GM18868 (cell line): ENCODE results near the gene TNFRSF1B.
"Not testable (repeated sequence)": the region's sequence is repeated elsewhere in the genome, so short reads cannot be mapped to it uniquely, and the experiment has no call there.

Experiments used
- ATAC-seq: cut with Tn5 transposase; IDR thresholded peaks from one replicate; pipeline ENCODE4 v1.9.1; 2021; ENCODE audit warnings: mild to moderate bottlenecking, moderate library complexity; ENCODE audit not compliant: unreplicated experiment

The TNFRSF1B gene

DNA sequence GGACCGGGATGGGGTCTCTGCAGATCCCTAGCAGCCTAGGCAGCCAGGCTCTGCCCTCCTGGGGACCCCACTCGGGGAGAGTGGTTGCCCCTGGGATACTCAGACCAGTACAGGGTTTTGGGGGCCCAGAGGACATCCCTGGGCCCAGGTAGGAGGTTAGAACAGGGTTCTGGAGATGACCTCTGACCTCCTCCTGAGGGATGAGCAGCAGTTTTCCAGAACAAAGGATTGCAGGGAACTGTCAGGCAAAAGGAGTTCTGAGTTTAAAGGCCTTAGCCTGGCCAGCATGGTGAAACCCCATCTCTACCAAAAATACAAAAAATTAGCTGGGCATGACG, 42.7 kb downstream of the TNFRSF1B start:
- no peak for ATAC-seq

DNA sequence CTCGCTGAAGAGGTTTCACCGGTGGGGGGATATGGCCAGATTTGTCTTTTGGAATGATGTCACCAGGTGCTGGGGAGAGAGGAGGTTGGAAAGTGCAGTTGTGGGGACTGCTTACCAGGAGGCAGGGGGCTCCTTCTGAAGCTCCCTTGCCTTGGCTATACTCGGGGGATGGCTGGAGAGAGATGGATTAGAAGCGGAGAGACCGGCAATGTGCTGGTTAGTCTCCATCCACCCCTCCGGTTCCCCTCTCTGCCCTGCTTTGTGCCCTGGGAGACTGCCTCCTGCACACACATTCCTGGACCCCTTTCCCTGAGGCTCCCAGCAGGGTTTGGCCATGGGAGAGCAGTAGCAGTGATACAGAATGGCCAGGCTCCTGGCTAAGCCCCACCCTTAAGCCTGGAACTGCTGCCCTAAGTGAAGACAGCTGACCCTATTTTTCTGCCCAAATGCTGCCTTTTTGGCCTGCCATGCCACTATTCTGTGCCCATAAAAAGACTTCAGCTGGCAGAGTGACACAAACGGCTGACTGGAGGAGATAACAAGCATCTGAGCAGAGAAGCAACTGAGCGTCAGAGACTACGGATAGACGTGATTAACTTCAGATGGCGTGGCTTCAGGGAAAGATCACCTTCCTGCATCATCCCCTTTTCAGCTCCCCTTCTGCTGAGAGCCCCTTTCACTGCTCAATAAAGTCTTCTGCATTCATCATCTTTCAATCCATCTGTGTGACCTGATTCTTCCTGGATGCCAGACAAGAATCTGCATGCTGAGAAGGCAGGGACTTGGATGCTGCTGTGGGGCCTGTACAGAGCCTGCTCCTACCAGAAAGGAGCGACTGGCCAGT, 48.5 kb downstream of the TNFRSF1B start:
- no peak for ATAC-seq

DNA sequence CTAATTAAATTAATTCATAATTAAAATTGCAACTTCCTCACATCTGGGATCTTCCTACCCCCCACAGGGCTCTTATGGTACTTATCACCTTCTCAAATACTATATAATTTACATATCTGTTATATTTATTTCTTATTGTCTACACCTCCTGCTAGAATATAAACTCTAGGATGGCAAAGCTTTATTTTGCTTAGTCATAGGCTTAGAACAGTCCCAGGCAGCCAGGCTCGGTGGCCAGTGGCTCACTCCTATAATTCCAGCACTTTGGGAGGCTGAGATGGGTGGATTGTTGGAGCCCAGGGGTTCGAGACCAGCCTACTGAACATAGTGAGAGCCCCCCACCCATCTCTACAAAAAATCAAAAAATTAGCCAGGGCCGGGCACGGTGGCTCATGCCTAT, 53.0 kb downstream of the TNFRSF1B start:
- no peak for ATAC-seq

DNA sequence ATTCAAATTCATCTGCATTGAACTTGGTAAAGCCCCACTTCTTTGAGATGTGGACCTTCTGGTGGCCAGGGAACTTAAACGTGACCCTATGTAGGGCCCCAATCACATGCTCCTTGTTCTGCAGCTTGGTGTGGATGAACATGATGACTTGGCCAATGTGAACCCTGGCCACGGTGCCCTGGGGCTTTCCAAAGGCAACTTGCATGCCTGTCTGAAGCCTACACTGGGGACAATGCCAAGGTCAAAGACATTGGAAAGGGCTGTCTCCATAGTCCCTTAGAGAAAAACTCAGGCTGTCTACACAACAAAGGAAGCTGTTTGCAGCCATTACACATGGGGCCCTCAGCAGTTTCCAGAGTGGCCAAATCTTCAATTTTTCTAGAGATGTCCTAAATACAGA, 54.1 kb downstream of the TNFRSF1B start:
- no peak for ATAC-seq

DNA sequence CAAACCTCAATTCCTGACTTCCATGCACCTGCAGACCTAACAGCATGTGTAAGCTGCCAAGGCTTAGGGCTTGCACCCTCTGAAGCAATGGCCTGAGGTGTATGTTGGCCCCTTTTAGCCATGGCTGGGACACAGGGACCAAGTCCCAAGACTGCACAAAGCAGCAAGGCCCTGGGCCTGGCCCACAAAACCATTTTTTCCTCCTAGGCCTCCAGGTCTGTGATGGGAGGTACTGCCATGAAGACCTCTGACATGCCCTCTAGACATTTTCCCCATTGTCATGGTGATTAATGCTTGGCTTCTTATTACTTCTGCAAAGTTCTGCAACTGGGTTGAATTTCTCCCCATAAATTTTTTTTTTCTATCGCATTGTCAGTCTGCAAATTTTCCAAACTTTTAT, 55.9 kb downstream of the TNFRSF1B start:
- ATAC-seq: not testable (repeated sequence)

DNA sequence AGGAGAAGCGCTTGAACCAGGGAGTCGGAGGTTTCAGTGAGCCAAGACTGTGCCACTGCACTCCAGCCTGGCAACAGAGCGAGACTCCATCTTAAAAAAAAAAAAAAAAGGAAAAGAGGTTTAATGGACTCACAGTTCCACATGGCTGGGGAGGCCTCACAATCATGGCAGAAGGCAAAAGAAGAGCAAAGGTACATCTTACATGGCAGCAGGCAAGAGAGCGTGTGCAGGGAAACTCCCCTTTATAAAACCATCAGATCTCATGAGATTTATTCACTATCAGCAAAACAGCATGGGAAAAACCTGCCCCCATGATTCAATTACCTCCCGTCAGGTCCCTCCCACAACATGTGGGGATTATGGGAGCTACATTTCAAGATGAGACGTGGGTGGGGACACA, 57.3 kb downstream of the TNFRSF1B start:
- ATAC-seq: not testable (repeated sequence)

DNA sequence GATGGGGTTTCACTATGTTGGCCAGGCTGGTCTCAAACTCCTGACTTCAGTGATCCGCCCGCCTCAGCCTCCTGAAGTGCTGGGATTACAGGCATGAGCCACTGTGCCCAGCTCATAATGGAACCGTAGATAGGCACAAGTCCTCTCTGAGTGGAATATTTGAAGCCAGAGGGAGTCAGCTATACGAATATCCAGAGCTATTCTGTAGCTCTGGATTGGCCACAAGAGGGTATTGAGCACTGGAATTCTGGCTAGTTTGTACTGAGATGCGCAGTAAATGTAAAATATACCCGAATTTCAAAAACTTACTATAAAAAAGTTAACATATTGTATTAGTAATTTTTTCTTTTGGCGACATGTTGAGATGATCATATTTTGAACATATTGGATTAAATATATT, 62.2 kb downstream of the TNFRSF1B start:
- no peak for ATAC-seq

DNA sequence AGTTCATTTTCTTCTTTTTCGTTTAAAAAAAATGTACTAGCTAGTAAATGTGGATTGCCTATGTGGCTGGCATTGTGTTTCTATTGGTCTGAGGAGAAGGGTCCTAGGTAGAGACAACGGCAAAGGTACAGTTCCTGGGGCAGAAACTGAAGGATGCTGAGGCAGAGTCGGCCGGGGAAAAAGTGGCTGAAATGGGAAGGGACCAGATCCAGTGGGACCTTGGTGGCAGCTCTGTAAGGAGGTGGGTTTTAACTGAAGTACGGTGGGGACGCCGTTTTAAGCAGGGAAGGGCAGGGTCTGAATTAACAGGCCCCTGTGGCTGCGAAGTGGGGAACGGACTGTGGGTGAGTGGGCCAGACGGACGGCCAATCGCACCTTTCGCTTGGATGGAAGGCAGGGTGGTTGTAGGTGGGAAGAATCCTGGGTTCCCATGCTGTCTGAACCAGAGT, 62.6 kb downstream of the TNFRSF1B start:
- no peak for ATAC-seq

DNA sequence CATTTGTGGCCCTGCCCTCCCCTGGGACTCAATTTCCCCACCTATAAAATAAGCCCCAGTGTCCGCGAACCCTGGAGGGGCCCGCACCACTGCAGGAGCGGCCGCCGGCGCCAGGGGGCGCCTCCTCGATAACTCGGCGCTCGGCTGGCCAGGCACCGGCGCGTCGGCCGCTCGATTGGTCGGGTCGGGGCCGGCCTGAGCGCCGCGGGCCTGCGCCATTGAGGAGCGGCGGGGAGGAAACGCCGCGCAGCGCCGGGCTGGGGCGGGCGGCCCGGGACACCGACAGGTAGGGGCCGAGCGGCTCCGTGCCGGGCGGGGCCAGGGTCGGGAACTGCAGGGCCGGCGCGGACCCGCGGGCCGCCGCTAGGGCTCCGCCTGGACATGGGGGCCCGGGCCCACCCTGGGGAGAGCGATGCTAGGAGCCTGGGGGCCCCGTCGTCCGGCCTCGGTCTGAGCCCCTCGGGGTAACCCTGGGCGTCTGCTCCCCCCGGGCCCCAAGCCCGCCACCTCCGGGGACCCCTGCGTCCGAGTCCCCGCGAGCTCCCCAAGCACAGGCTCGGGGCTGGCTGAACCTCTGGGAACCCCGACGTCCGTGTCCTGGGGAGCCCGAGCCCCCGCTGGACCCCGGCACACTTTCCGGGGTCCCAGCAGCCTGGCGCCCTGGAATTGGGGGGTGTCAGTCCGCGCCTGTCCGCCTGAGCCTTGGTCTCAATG, 63.2 kb downstream of the TNFRSF1B start, which contains the start of gene VPS13D:
VPS13D (plus strand) TSS at position 196 of the 714 bp plus-strand sequence. CDS start 4,237 bp downstream, outside the sequence.
- ATAC-seq: peak; percentile 88

DNA sequence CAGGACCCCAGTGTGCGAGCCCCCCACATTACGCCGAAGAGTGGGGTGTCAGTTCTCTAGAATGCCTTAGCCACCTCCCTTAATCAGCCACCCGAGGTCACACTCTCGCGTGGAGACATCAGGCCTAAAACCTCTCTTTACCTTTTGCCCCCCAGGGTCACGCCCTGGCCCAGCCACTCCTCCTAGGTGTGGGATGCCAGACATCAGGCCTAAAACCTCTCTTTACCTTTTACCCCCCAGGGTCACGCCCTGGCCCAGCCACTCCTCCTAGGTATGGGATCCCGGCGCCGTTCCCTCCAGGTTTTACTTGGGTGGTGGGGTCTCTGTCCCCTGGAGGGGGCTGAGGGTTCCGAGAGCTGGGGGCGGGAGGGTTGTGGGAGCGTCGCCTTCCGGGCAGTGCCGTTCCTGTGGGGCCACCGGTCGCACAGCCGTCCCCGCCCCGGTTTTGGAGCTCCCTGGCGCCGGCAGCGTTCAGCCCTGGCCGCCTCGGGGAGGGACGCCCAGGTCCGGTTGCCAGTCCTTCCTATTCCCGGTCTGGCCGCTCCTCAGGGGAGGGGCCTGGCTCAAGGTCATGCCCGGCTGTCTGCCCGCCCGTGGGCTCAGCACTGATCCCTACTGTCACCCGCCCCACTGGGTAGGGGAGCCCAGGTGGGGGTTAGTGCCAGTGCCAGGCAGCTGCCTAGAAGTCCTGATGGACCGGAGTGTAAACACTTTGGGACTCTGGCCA, 63.9 kb downstream of the TNFRSF1B start:
- ATAC-seq: peak; percentile 22

DNA sequence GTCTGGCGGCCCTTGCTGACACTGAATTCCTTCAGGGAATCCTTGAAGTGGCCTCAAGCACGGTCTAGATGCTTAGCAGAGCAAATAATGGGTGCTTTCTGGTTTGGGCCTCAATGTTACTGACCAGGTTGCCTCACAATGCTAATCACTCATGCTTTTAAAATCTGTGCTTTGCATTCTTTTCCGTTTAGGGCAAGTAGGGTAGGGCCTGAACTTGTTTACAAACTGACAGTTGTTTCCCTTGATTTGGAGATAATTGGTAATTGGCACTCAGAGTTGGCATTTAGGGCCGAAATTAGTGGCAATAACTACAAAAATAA, 64.4 kb downstream of the TNFRSF1B start:
- ATAC-seq: no peak

DNA sequence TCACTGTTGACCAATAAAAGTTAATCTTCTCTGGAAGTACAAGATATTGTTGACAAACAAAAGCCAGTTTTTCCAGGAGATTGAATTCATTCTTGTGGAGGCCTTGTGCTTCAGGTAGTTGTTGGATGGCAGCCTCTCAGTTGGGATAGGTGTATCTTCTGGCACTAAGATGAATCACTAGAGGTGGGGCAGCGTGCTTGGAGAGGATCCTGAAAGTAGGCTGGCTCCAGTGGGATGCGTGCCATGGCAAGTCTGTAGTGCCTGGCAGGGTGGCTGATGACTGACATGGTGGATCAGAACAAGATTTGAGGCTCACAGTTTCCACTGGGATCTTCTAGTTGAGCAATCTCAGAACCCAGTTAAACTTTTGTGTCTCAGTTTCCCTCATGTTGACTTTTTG, 65.4 kb downstream of the TNFRSF1B start:
- ATAC-seq: no peak

DNA sequence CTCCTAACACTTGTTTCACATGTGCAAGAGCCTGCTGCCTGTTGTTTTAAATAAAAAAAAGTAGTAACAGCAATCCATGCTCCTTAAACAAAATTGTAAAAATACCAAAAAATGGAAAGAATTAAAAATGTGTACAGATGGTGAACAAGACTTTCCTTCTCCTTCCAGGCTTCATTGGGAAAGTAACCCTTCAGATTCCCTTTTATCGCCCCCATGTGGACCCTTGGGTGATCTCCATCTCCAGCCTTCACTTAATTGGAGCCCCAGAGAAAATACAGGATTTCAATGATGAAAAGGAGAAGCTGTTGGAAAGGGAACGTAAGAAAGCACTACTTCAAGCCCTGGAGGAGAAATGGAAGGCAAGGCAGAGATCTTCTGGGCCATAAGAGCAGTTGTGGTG, 77.3 kb downstream of the TNFRSF1B start:
- no peak for ATAC-seq

DNA sequence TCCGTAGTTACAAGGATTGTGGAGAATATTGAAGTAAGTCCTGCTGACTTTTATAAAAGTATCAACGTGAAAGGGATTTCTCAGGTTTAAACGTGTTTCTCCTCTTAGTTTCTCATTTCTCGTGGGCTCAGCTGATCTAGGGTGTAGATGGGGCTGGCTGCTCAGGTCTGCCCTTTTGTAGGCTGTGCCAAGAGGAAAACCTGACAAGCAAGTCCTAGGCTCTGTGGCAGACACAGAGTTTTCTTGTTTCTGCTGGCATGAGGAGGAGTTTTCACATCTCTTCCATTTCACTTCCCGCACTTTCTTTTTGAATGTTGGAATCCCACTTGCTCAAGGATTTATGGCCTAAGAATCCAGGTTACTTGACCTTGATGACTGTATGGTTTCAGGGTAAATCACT, 77.8 kb downstream of the TNFRSF1B start:
- ATAC-seq: no peak

DNA sequence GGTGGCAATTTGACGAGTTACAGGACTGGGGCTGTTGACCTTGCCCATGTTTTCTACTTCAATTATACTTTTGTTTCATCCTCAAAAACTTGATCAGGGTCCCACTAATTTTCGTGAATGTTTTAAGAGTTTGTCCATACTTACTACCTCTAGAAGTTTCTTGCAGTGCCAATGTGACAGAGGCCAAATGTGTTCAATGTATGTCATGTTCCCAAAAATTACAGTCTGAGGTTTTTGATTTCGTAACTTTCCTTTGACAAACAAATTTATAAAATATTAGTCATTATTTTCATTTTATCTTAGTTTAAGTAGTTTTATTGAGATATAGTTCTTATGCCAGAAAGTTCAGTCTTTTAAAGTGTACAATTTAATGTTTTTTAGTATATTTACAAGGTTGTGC, 78.3 kb downstream of the TNFRSF1B start:
- ATAC-seq: no peak

DNA sequence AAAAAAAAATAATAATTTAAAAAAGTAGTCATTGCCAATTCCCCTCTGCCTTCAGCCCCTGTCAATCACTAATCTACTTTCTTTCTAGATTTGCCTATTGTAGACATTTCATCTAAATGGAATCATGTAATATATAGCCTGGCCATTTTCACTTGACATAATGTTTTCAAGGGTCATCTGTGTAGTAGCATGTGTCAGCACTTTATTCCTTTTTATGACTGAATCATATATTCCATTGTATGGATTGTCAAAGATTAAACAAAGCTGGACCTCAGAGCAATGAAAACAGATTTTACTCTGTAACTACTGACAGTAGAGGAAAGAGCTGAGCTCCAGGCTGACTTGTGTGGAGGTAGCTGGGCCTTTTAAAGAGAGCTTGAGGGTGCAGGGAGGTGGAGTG, 78.9 kb downstream of the TNFRSF1B start:
- no peak for ATAC-seq

DNA sequence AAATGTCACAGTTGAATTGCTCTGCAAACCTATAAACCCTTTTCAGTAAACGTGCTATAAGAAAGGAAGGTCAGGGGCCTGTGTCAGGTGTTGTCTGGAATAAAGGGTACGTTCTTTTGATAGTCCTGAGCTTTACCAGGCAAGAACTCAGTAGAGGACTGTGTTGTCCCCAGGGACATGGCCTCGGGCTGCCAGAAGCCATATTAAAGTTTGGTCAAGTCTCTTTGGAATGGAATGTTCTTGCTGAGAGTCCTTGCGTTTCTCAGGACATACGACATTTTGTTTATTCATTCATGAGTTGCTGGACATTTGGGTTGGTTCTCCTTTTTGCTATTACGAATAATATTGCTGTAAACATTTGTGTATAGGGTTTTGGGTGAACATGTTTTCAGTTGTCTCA, 79.8 kb downstream of the TNFRSF1B start:
- no peak for ATAC-seq

DNA sequence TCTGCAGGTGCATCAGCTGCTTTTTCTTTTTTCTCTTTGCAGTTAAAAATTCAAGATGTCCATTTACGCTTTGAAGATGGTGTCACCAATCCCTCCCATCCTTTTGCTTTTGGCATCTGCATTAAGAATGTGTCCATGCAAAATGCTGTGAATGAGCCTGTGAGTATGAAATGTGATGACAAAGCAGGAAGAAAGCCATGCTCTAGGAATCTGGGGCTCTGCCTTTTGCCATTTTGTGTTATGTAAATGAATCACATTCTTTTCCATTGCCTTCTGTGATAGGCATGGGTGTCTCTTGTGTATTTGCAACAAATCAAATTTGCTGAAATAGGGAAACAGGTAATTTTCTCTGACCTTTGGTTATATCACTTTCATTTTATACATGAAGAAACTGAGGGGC, 82.4 kb downstream of the TNFRSF1B start:
- no peak for ATAC-seq

DNA sequence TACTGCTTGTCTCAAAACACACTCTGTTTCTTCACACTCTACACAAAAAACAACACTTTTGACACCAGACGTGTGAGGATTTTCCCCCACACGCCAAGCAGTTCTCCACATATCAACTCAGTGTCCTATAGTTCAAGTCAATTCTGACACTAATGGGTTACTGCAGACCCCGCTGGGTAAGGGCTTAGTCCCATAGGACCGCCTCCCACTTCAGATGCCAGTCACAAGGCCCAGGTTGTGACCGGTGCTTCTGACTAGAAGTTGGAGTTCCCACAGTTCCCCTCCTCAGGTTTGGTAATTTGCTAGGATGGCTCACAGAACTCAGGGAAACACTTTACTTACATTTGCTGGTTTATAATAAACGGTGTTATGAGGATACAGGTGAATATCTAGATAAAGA, 83.0 kb downstream of the TNFRSF1B start:
- no peak for ATAC-seq

DNA sequence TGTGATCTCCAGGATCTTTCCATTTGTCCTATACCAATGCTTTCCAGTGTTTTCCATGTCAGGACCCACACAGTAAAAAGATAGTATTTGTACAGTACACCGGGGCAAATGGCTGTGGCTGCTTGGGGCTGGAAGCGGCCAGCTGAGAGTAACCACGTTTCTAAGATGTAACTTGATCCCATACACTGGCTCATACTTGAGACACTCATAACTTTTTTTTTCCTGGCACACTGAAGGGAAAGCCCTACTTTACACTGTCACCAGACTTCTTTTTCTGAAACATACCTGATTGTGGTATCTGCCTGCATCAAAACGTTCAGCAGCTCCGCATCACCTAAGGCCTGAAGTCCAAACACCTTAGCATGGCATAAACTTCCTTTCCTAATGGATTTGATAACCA, 84.7 kb downstream of the TNFRSF1B start:
- ATAC-seq: no peak

DNA sequence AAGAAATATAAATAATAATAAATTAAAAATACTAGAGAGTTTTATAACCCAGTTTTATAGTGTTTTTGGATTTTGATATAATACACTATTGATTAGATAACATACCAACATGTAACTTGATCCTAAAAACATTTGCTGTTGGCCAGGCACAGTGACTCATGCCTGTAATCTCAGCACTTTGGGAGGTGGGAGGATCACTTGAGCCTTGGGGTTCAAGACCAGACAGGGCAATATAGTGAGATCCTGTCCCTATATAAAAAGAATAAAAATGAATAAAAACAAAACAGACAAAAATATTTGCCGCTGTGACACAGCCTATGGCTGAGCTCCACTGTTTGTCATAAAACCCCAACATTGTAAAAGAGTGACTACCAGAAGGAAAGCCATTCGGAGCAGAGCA, 89.1 kb downstream of the TNFRSF1B start:
- no peak for ATAC-seq

DNA sequence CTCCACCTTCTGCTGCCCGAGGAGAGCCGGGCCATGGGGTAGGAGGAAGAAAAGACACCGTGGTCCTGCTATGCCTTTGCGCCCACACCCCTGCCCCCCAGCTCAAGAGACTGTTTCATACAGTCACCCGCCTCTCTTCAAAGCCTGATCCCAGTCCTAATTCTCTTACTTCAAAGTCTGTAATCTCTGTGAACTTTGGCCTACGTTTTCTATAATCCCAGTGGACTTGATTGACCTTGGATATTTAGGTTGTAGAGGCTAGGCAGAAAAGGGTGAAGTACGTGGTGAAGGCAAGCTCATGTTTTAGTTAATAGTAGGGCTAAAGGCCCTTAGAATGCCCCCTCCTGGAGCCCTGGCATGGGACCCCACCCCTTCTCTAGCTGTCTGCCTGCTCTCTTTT, 91.5 kb downstream of the TNFRSF1B start:
- no peak for ATAC-seq
